Memory B cell (primary cell): ENCODE measurements around the gene SLC39A5.

Source experiments
- ATAC-seq: fragments of 150-1000 bp; cut with Tn5 transposase; 2 replicates; pipeline ENCODE4 v1.10.0; 2021; ENCODE audit warnings: low read depth, mild to moderate bottlenecking, moderate library complexity
- DNase-seq, 2 donors: peaks; one replicate each; pipeline ENCODE4 v3.0.0; 2022; ENCODE audit warnings: low spot score in 2 of 2
- H3K27ac Mint-ChIP-seq: one replicate; pipeline ENCODE4 v1.8.0; 2022; ENCODE audit warnings: mild to moderate bottlenecking, moderate library complexity, mixed read lengths
- H3K27me3 Mint-ChIP-seq: one replicate; pipeline ENCODE4 v1.8.0; 2022; ENCODE audit warnings: mixed read lengths
- H3K36me3 Mint-ChIP-seq: one replicate; pipeline ENCODE4 v1.8.0; 2022; ENCODE audit warnings: mild to moderate bottlenecking, mixed read lengths
- H3K4me1 Mint-ChIP-seq: one replicate; pipeline ENCODE4 v1.8.0; 2022; ENCODE audit warnings: mixed read lengths
- H3K4me3 Mint-ChIP-seq: one replicate; pipeline ENCODE4 v1.8.0; 2022; ENCODE audit warnings: mild to moderate bottlenecking, moderate library complexity, mixed read lengths
- H3K9me3 Mint-ChIP-seq: one replicate; pipeline ENCODE4 v1.8.0; 2022; ENCODE audit warnings: mixed read lengths

Gene SLC39A5

GRCh38 chr12:56202366-56202765 lies 27.5 kb upstream of the SLC39A5 start:
- peak overlapping the region; percentile 80 for H3K27ac Mint-ChIP-seq
- H3K27me3 Mint-ChIP-seq, result no peaks in the 10 kb centered on the region
- H3K4me3 Mint-ChIP-seq, result no peak overlapping the region
- no peaks in the 10 kb centered on the region for H3K9me3 Mint-ChIP-seq
- ATAC-seq, result no peak
- no peak for DNase-seq
- peaks cover 11% of the 10 kb centered on the region for H3K36me3 Mint-ChIP-seq
- peaks cover 20% of the 10 kb centered on the region for H3K4me1 Mint-ChIP-seq

GRCh38 chr12:56202838-56203237 lies 27.0 kb upstream of the SLC39A5 start:
- ATAC-seq (no peak), DNase-seq (no peak)
- H3K9me3 Mint-ChIP-seq, result no peaks in the 10 kb centered on the region
- H3K4me3 Mint-ChIP-seq, result no peak overlapping the region
- no peaks in the 10 kb centered on the region for H3K27me3 Mint-ChIP-seq
- H3K27ac Mint-ChIP-seq, result peak overlapping the region; percentile 80
- peaks cover 22% of the 10 kb centered on the region for H3K4me1 Mint-ChIP-seq
- H3K36me3 Mint-ChIP-seq, result peaks cover 15% of the 10 kb centered on the region

GRCh38 chr12:56204275-56204674 lies 25.6 kb upstream of the SLC39A5 start:
- Mint-ChIP-seq H3K4me3 (no peak overlapping the region), H3K36me3 (peaks cover 20% of the 10 kb centered on the region), H3K4me1 (peaks cover 25% of the 10 kb centered on the region), H3K9me3 (no peaks in the 10 kb centered on the region), H3K27me3 (no peaks in the 10 kb centered on the region), H3K27ac (peak overlapping the region; percentile 93)
- ATAC-seq (no peak), DNase-seq (no peak)

- H3K27ac Mint-ChIP-seq, result peak overlapping the region; percentile 93
- H3K9me3 Mint-ChIP-seq, result no peaks in the 10 kb centered on the region
- peaks cover 25% of the 10 kb centered on the region for H3K4me1 Mint-ChIP-seq
- no peak overlapping the region for H3K4me3 Mint-ChIP-seq
- DNase-seq (no peak), ATAC-seq (no peak)
- H3K27me3 Mint-ChIP-seq, result no peaks in the 10 kb centered on the region
- H3K36me3 Mint-ChIP-seq, result peaks cover 24% of the 10 kb centered on the region
These were observed 24.4 kb upstream of the SLC39A5 start for GRCh38 chr12:56205445-56205844.

GRCh38 chr12:56206452-56207166 lies 23.2 kb upstream of the SLC39A5 start:
- peak overlapping the region; percentile 93 for H3K27ac Mint-ChIP-seq
- H3K4me1 Mint-ChIP-seq, result peaks cover 25% of the 10 kb centered on the region
- H3K27me3 Mint-ChIP-seq, result no peaks in the 10 kb centered on the region
- DNase-seq (peak in 1 of 2 donors; percentile 40), ATAC-seq (peak; percentile 21)
- no peak overlapping the region for H3K4me3 Mint-ChIP-seq
- peaks cover 29% of the 10 kb centered on the region for H3K36me3 Mint-ChIP-seq
- H3K9me3 Mint-ChIP-seq, result no peaks in the 10 kb centered on the region

GRCh38 chr12:56208006-56208405 lies 21.8 kb upstream of the SLC39A5 start:
- ATAC-seq, result peak; percentile 95
- H3K36me3 Mint-ChIP-seq, result peaks cover 32% of the 10 kb centered on the region
- no peaks in the 10 kb centered on the region for H3K27me3 Mint-ChIP-seq
- no peak overlapping the region for H3K4me3 Mint-ChIP-seq
- H3K27ac Mint-ChIP-seq, result peak overlapping the region; percentile 93
- peaks cover 25% of the 10 kb centered on the region for H3K4me1 Mint-ChIP-seq
- H3K9me3 Mint-ChIP-seq, result no peaks in the 10 kb centered on the region
- peak; percentile 39 to 62 for DNase-seq

GRCh38 chr12:56212361-56212760 lies 17.5 kb upstream of the SLC39A5 start:
- Mint-ChIP-seq H3K4me1 (peaks cover 18% of the 10 kb centered on the region), H3K36me3 (peaks cover 37% of the 10 kb centered on the region), H3K27ac (no peak overlapping the region), H3K27me3 (no peaks in the 10 kb centered on the region), H3K9me3 (no peaks in the 10 kb centered on the region), H3K4me3 (no peak overlapping the region)
- DNase-seq, result no peak
- ATAC-seq, result no peak

GRCh38 chr12:56213878-56214277 lies 16.0 kb upstream of the SLC39A5 start:
- ATAC-seq, result no peak
- peak overlapping the region; percentile 45 for H3K27ac Mint-ChIP-seq
- no peak for DNase-seq
- H3K27me3 Mint-ChIP-seq, result no peaks in the 10 kb centered on the region
- peaks cover 30% of the 10 kb centered on the region for H3K36me3 Mint-ChIP-seq
- no peaks in the 10 kb centered on the region for H3K9me3 Mint-ChIP-seq
- H3K4me1 Mint-ChIP-seq, result peaks cover 10% of the 10 kb centered on the region
- no peak overlapping the region for H3K4me3 Mint-ChIP-seq

- no peaks in the 10 kb centered on the region for H3K9me3 Mint-ChIP-seq
These were observed 13.4 kb upstream of the SLC39A5 start for GRCh38 chr12:56216461-56216860.

GRCh38 chr12:56219840-56220239 lies 10.0 kb upstream of the SLC39A5 start:
- H3K9me3 Mint-ChIP-seq, result no peaks in the 10 kb centered on the region
- peak overlapping the region; percentile 100 for H3K27ac Mint-ChIP-seq
- peaks cover 35% of the 10 kb centered on the region for H3K4me1 Mint-ChIP-seq

More at GRCh38 chr12:56216461-56216860, 13.4 kb upstream of the SLC39A5 start:
- H3K27me3 Mint-ChIP-seq, result no peaks in the 10 kb centered on the region
- H3K36me3 Mint-ChIP-seq, result peaks cover 20% of the 10 kb centered on the region
- no peak for DNase-seq
- peak overlapping the region; percentile 45 for H3K27ac Mint-ChIP-seq
- no peak for ATAC-seq
- no peak overlapping the region for H3K4me3 Mint-ChIP-seq
- peaks cover 15% of the 10 kb centered on the region for H3K4me1 Mint-ChIP-seq

GRCh38 chr12:56220611-56221231 lies 9.1 kb upstream of the SLC39A5 start:
- Mint-ChIP-seq H3K4me3 (peak overlapping the region; percentile 100), H3K36me3 (peaks cover 6% of the 10 kb centered on the region), H3K27ac (peak overlapping the region; percentile 100), H3K9me3 (no peaks in the 10 kb centered on the region), H3K27me3 (no peaks in the 10 kb centered on the region), H3K4me1 (peaks cover 39% of the 10 kb centered on the region)
- peak; percentile 49 for ATAC-seq
- DNase-seq, result peak; percentile 31 to 49

More at GRCh38 chr12:56219840-56220239, 10.0 kb upstream of the SLC39A5 start:
- peak overlapping the region; percentile 57 for H3K4me3 Mint-ChIP-seq
- no peaks in the 10 kb centered on the region for H3K27me3 Mint-ChIP-seq
- DNase-seq (no peak), ATAC-seq (no peak)
- peaks cover 11% of the 10 kb centered on the region for H3K36me3 Mint-ChIP-seq

- H3K9me3 Mint-ChIP-seq, result no peaks in the 10 kb centered on the region
- peak overlapping the region; percentile 100 for H3K4me3 Mint-ChIP-seq
- DNase-seq (no peak), ATAC-seq (peak; percentile 16)
- peaks cover 7% of the 10 kb centered on the region for H3K36me3 Mint-ChIP-seq
- H3K4me1 Mint-ChIP-seq, result peaks cover 38% of the 10 kb centered on the region
- peak overlapping the region; percentile 100 for H3K27ac Mint-ChIP-seq
- no peaks in the 10 kb centered on the region for H3K27me3 Mint-ChIP-seq
These were observed 8.6 kb upstream of the SLC39A5 start for GRCh38 chr12:56221232-56221756.

GRCh38 chr12:56221757-56222530 lies 7.9 kb upstream of the SLC39A5 start, which contains the start of gene RNF41:
TSS of gene RNF41 (minus strand) at chr12:56221922. CDS start at chr12:56214047, 7,875 bp downstream.
- Mint-ChIP-seq H3K27ac (peak within 1 kb of the TSS; percentile 100), H3K4me1 (peaks cover 35% of the 10 kb centered on the region), H3K36me3 (peaks cover 4% of the 10 kb centered on the region), H3K4me3 (peak within 1 kb of the TSS; percentile 100), H3K27me3 (no peaks in the 10 kb centered on the region), H3K9me3 (no peaks in the 10 kb centered on the region)
- peak; percentile 75 for ATAC-seq
- DNase-seq, result peak; percentile 89 to 93

GRCh38 chr12:56222531-56222895 lies 7.3 kb upstream of the SLC39A5 start:
- Mint-ChIP-seq H3K4me1 (peaks cover 35% of the 10 kb centered on the region), H3K27ac (peak overlapping the region; percentile 100), H3K36me3 (peaks cover 5% of the 10 kb centered on the region), H3K9me3 (no peaks in the 10 kb centered on the region), H3K4me3 (peak overlapping the region; percentile 100), H3K27me3 (no peaks in the 10 kb centered on the region)
- no peak for ATAC-seq
- no peak for DNase-seq
